DOHH2 (cell line): ENCODE measurements around the gene FBXO34.

Experiments
- H3F3A ChIP-seq: fragments of 200-600 bp; sonication (generic), shearing (Covaris generic); 2 replicates; pipeline ENCODE4 v1.6.0; 2016; ENCODE audit warnings: antibody characterized with exemption, mild to moderate bottlenecking; ENCODE audit not compliant: control insufficient read depth, insufficient read depth
- H3K27ac ChIP-seq: fragments of 200-600 bp; sonication (generic); 2 replicates; pipeline ENCODE4 v1.5.1; 2014; ENCODE audit warnings: low read depth, mild to moderate bottlenecking, low read length, moderate library complexity
- H3K27me3 ChIP-seq: fragments of 200-600 bp; sonication (generic); 2 replicates; pipeline ENCODE4 v1.6.1; 2014; ENCODE audit warnings: mild to moderate bottlenecking, low read length, mixed read lengths; ENCODE audit not compliant: control insufficient read depth
- H3K36me3 ChIP-seq: fragments of 200-600 bp; sonication (generic); 2 replicates; pipeline ENCODE4 v1.6.1; 2014; ENCODE audit warnings: mild to moderate bottlenecking, low read length, moderate library complexity, mixed read lengths; ENCODE audit not compliant: control insufficient read depth
- H3K4me1 ChIP-seq: fragments of 200-600 bp; sonication (generic); 2 replicates; pipeline ENCODE4 v1.6.1; 2014; ENCODE audit warnings: mild to moderate bottlenecking, low read length, mixed read lengths; ENCODE audit not compliant: control insufficient read depth
- H3K4me2 ChIP-seq: fragments of 200-600 bp; sonication (generic); 2 replicates; pipeline ENCODE4 v1.6.0; 2014; ENCODE audit warnings: mild to moderate bottlenecking, low read length, moderate library complexity
- H3K4me3 ChIP-seq: fragments of 200-600 bp; sonication (generic); 2 replicates; pipeline ENCODE4 v1.5.1; 2014; ENCODE audit warnings: mild to moderate bottlenecking, low read length, mixed read lengths
- H3K79me2 ChIP-seq: fragments of 200-600 bp; sonication (generic); 2 replicates; pipeline ENCODE4 v1.6.1; 2014; ENCODE audit warnings: mild to moderate bottlenecking, low read length, mixed read lengths; ENCODE audit not compliant: control insufficient read depth
- H3K9me2 ChIP-seq: fragments of 200-600 bp; sonication (generic); replicated peaks from 2 replicates; pipeline ENCODE4 v1.6.1; 2014; ENCODE audit warnings: mild to moderate bottlenecking, low read length, mixed read lengths; ENCODE audit not compliant: control insufficient read depth
- H3K9me3 ChIP-seq: fragments of 200-600 bp; sonication (generic); 2 replicates; pipeline ENCODE4 v1.6.1; 2014; ENCODE audit warnings: antibody characterized with exemption, low read length, mixed read lengths; ENCODE audit not compliant: control insufficient read depth, insufficient read depth
- H4K20me1 ChIP-seq: fragments of 200-600 bp; sonication (generic); 2 replicates; pipeline ENCODE4 v1.6.0; 2014; ENCODE audit warnings: low read depth, mild to moderate bottlenecking, antibody characterized with exemption, low read length, moderate library complexity; ENCODE audit not compliant: control insufficient read depth, insufficient read depth
- CTCF ChIP-seq: fragments of 200-600 bp; sonication (generic); IDR thresholded peaks from one replicate; pipeline ENCODE4 v1.5.1; 2014; ENCODE audit warnings: antibody characterized with exemption, mild to moderate bottlenecking, low read depth, low read length; ENCODE audit not compliant: poor library complexity, severe bottlenecking
- EZH2phosphoT487 ChIP-seq: fragments of 200-600 bp; sonication (generic); IDR thresholded peaks from 2 replicates; pipeline ENCODE4 v1.6.1; 2017; ENCODE audit warnings: borderline replicate concordance, mild to moderate bottlenecking, antibody characterized with exemption, low read length, moderate library complexity, mixed read lengths

The FBXO34 gene

GRCh38 chr14:55353686-55354467 is 82.7 kb downstream of the FBXO34 start:
- Histone ChIP-seq H3K4me3 (no peak overlapping the region), H3K4me2 (no peak overlapping the region), H3K36me3 (peaks cover 27% of the 10 kb centered on the region), H3F3A (no peaks in the 10 kb centered on the region), H3K9me3 (no peaks in the 10 kb centered on the region), H4K20me1 (no peaks in the 10 kb centered on the region; the same call in 1 of the 2 replicates), H3K79me2 (peaks cover 8% of the 10 kb centered on the region), H3K4me1 (peaks cover 9% of the 10 kb centered on the region), H3K27ac (no peak overlapping the region), H3K27me3 (no peaks in the 10 kb centered on the region), H3K9me2 (no peaks in the 10 kb centered on the region)
- TF ChIP-seq EZH2phosphoT487 = no peak
- no peak for TF ChIP-seq CTCF

- Histone ChIP-seq H3K4me2 (no peak overlapping the region), H3K4me1 (peaks cover 3% of the 10 kb centered on the region; the same call in 1 of the 2 replicates), H3K36me3 (peaks cover 27% of the 10 kb centered on the region)
Observed at GRCh38 chr14:55354500-55354899, 83.3 kb downstream of the FBXO34 start.

GRCh38 chr14:55355922-55356321 is 84.7 kb downstream of the FBXO34 start:
- no peaks in the 10 kb centered on the region for H3K27me3 ChIP-seq
- peaks cover 19% of the 10 kb centered on the region for H3K36me3 ChIP-seq
- no peaks in the 10 kb centered on the region for H4K20me1 ChIP-seq
- no peaks in the 10 kb centered on the region for H3K9me2 ChIP-seq
- H3K4me2 ChIP-seq = no peak overlapping the region
- no peaks in the 10 kb centered on the region for H3K4me1 ChIP-seq
- H3K79me2 ChIP-seq = no peaks in the 10 kb centered on the region
- H3K27ac ChIP-seq = no peak overlapping the region
- no peaks in the 10 kb centered on the region for H3K9me3 ChIP-seq
- no peaks in the 10 kb centered on the region for H3F3A ChIP-seq
- no peak overlapping the region for H3K4me3 ChIP-seq
- TF ChIP-seq CTCF (no peak), EZH2phosphoT487 (no peak)

More at GRCh38 chr14:55354500-55354899, 83.3 kb downstream of the FBXO34 start:
- Histone ChIP-seq H3K9me3 (no peaks in the 10 kb centered on the region), H3K27ac (no peak overlapping the region), H3K4me3 (no peak overlapping the region), H3K79me2 (peaks cover 3% of the 10 kb centered on the region), H3K27me3 (no peaks in the 10 kb centered on the region), H3K9me2 (no peaks in the 10 kb centered on the region), H4K20me1 (no peaks in the 10 kb centered on the region), H3F3A (no peaks in the 10 kb centered on the region)
- TF ChIP-seq CTCF (peak; percentile 75), EZH2phosphoT487 (no peak)
